ENCODE results near the gene CDC7.
A peak's percentile ranks its signal among the peaks of the same experiment; 100 is the strongest.

Gene CDC7

GRCh38 chr1:91549041-91549735, 48.5 kb downstream of the CDC7 start:
- DNase-seq, result peak; percentile 62

- DNase-seq, result peak; percentile 46
These were observed 50.3 kb downstream of the CDC7 start for GRCh38 chr1:91550961-91551360.

- no peak for DNase-seq
These were observed 51.4 kb downstream of the CDC7 start for GRCh38 chr1:91552091-91552490.

- DNase-seq, result no peak
These were observed 51.9 kb downstream of the CDC7 start for GRCh38 chr1:91552596-91552995.

GRCh38 chr1:91553177-91553591, 52.5 kb downstream of the CDC7 start:
- no peak for DNase-seq

DNA sequence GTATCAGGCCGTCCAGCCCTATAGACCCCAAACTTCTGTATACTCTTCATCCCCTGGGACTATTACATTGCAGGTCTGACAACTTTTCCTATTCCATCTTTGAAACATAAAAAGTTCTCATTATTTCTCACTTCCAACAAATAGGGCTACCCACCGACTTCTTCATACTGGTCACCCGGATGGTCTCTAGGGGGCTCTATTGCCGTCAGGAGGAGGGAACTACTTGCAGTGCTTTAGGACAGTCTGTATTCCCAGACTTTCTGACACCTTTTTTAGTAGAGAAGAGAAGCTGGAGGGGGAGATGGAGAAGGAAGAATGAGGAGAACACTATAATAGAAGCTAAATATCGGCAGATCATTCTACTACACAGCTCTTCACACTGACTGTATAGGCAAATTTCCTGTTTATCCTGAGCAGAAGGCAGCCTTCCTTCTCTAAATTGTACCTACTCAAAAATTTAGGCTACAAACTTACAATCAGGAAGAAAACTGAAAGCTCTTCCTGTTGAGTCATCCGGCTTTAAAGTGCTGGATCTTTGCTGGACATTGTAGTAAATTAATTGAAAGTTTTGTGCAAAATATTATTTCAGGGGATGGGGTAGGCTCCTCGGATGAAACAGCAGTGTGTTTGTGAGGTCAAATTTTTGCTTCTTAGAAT, 54.6 kb downstream of the CDC7 start:
- no peak for DNase-seq

DNA sequence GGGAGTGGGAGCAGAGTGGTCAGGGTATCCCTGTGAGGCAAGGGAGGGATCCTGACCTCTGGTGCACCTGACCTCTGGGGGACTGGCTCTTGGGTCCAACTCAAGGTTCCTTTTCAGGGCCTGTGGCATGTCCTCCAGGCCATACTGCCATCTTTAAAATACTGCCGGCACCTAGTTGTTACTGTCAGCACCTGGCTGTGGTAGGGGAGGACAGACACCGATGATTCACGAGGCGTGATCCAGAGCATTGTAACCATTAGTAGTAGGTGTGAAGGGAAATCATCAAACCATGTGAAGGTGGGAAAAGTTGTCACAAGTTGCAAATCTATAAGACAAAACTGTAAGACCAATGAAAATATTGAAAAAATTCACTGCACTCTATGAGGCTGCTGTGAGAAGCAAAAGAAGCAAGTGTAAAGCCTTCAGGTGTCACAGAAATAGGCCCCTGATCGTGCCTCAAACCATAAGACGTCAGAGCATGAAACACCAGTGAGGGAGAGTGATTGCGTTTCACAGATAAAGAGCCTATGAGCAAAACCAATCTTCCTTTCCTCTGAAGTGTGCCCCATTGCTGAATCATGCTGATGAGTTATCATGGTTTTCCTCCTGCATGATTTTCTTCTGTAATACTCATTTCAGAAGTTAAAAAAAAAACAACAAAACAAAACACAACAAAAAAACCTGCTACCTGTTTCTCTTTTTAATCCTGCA, 55.3 kb downstream of the CDC7 start:
- peak; percentile 83 for DNase-seq

DNA sequence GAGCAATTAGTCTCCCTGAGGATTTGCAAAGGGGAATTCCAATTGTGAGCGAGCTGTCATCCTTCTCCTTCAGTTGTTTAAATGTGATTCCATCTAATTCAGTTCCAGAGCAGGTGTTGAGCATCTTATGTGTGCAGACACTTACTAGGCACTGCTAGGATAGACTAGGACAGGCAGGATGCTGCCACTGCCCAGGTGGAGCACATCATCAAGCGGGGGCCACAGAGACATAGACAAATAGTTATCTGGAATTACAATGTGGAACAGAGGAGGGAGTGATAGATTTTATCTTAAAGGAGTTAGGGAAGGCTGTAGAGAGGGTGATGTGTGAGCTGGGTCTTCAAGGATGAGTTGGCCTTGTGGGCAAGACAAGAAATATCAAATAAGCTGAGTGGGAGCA, 55.9 kb downstream of the CDC7 start:
- no peak for DNase-seq

DNA sequence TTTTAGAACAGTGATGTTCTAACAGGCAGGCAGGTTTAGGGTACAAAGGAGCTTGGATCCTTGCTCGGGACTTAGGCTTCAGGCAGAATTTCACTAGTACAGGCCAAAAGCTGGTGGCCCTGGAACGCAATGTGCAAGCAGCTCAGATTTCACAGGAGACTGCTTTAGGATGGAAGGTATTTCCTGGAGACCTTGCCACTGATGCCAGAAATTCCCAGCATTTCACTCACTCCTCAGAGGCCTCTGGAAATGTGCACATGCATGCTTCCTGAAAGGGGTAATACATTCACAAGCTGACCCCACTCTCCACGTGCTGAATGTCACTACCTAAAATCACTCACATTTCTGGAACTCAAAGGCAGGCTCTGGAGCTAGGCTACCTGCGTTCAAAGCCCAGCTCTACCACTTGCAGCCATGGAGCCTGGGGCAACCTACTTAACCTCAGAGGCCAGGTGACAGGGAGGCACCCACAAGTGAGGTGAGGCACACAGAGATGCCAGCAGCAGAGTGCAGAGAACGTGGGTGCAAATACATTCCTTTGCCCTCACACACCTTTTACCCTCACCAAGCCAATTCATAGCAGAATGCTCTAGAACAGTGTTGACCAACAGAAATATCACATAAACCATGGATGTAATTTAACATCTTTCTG, 56.5 kb downstream of the CDC7 start:
- DNase-seq, result no peak

DNA sequence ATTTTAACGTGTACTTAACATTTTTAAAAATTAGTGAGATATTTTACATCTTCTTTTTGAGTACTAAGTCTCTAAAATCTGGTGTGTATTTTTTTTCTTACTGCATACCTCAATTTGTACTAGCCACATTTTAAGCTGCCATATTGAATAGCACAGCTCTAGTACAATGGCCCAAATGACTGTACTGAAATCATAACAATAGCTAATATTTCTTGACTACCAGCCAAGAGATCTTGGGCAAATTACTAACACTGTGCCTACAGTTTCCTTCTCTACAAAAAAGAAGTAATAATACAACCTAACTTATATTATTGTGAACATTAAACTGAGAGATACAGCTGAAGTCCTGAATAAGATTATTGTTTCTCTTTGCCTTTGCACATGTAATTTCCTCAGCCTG, 57.2 kb downstream of the CDC7 start:
- DNase-seq, result no peak

DNA sequence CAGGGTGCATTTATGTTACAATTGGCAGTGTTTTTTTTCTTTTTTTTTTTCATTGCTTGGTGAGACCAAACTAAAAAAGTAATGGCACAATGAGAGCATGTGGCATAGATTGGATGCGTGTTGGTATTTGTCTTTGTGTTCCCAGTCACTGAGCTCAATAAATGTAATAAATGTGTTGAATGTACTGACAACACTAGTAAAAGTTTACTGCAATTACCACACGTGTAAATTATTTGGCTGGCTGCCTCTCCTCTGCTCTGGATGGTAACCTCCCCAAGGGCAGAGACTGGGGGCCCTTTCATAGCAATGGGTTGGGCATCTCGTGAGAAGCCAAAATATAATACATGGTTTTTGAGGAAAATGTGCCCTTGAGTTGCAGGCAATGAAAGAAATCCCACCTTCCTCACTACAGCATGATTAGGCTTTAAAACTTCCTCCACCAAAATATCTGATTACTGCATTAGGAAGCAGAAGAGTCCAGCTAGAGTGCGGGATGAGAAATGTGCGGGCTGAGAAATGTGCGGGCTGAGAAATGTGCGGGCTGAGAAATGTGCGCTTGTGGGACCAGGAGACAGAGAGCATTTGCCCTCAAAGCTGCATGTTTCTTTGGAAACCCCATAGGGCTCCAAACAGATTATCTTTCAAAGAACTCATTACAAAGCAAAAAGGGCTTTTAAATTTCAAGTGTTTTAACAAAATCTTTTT, 58.5 kb downstream of the CDC7 start:
- no peak for DNase-seq

GRCh38 chr1:91559838-91560565, 59.4 kb downstream of the CDC7 start:
- peak; percentile 36 for DNase-seq

DNA sequence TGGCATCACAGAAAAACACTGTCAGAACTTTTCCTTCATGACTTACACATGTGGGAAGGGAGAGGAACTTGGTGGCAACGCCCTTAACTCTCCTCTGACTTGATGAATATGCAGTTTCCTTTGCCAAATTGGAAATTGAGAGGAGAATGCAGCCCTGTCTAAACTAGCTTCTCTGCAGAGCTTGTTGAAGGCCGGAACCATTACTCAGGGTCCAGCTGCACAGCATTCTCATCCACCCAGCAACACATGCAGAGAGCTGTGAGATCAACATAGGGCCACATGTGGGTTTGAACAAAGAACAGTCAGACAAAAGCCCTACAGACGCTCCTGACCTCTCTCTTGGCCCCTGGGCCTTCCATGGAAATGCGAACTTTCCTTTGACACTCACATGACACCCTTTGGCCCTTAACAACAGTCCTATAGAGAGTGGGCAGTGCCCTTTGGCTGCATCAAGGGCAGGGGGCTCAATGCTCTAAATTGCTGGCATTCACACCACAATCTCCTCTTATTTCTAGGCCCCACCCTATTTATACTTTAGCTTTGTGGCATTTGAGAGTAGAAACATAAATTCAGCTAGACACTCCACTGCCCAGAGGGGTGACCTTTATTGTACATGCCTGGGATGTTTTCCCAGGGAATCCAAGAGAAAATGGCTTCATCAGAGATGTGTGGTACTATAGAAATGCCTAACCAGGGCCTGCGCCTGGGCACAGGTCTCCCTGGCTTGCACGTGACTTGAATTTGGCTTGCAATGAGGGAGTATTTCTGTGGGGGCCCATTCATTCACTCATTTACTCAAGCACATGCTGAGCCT, 64.4 kb downstream of the CDC7 start:
- no peak for DNase-seq

- no peak for DNase-seq
These were observed 66.9 kb downstream of the CDC7 start for GRCh38 chr1:91567583-91567982.

DNA sequence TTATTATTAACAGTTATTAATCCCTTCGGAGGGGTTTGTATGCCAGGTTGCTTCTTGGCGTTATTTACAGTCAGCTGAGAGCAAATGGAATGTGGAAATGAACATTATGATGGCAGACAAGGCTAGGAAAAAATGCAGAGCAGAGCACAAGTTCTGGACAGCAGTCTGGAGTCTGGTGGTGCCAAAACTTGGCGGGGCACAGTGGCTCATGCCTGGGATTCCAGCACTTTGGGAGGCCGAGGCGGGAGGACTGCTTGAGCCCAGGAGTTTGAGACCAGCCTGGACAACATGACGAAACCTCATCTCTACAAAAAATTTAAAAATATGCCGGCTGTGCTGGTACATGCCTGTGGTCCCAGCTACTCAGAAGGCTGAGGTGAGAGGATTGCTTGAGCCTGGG, 67.6 kb downstream of the CDC7 start:
- DNase-seq, result no peak

GRCh38 chr1:91569411-91570119, 68.9 kb downstream of the CDC7 start:
- no peak for DNase-seq

GRCh38 chr1:91570120-91570448, 69.4 kb downstream of the CDC7 start:
- no peak for DNase-seq

GRCh38 chr1:91572044-91572443, 71.4 kb downstream of the CDC7 start:
- DNase-seq, result no peak
